ENCODE results near the gene NOTCH1.

The NOTCH1 gene

DNA sequence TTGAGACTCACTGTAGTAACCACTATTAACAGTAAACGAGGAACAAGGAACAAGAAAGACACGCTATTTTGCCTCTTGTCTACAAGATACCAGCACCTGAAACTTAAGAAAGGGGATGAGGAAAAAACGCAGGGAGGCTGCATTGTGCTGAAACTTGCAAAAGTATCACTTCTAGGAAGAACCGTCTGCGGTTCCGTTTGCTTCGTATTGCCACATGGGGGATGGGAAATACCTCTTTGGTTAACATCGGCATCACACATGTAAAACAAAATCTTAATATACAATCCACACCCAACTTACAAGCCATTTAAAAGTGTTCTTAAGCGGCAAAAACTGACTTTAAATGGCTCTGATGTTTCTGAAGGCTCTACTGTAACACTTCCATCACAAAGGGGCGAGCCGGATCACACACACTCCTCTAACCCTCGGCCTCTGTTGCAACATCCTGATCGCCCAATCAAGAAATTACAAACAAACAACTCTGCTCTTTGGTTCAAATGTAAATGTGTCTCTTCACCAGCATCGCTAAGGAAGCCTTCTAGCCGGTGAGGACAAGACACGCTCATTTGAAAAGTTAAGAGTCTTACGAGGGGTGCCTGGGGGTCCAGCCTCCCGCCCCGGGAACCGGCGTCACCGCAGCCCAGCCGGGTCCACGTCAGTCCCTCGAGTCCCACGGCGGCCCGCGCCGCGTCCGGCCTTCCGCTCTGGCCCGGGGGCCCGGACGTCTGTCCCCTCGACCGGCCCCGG, 63.6 kb downstream of the NOTCH1 start:
- DNase-seq = no peak

DNA sequence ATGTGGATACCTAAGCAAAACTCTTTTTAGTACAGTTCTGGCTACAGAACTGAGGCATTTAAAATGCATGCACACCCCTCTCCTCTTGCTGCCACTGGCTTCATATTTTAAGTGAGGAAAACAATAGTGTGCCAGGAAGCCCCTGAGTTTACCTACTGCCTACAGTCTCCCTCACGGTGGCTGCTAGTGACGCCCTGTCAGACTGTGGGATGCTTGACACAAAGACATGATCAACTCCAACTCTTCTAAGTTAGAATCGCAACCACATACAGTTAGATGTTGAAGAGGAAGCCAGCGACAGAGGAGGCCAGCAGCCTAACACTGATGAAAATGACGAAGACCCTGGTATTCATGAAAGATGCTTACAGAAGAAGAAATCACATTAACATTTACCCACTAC, 64.3 kb downstream of the NOTCH1 start:
- DNase-seq = no peak

DNA sequence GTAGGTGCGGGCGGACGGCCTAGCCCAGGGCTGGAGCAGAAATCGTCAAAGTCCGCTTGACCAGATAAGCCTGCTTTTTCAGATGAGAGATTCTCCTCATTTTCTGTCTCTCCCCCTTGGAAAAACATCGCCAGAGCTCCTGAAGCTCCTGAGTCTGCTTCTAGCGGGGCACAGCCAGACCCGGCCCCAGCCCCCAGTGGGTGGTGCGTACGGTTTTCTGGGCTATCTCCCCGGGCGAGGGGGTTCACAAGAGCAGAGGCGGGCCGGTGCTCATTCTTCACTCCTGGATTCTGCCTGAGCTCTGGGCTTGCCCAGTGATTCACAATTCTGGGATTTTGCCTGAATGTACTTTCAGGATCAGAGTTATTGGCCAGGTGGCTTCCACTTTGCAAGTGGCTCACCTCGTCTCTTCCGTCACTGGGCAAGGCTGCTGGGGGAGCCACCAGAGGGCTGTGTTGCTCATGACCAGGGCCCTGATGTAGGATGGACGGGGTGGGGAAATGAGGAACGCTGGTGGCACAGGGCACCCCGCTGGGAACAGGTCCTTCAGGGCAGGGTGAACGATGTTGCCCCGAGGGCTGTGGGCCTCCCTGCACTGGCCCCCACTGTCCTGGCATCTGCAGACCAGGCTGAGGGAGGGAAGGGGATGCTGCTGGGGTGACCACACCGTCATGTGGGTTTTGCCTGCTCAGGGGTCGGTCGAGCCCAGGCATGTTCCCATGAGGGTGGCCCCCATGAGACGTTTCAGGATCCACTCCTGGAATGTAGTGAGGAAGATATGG, 69.3 kb downstream of the NOTCH1 start:
- no peak for DNase-seq

DNA sequence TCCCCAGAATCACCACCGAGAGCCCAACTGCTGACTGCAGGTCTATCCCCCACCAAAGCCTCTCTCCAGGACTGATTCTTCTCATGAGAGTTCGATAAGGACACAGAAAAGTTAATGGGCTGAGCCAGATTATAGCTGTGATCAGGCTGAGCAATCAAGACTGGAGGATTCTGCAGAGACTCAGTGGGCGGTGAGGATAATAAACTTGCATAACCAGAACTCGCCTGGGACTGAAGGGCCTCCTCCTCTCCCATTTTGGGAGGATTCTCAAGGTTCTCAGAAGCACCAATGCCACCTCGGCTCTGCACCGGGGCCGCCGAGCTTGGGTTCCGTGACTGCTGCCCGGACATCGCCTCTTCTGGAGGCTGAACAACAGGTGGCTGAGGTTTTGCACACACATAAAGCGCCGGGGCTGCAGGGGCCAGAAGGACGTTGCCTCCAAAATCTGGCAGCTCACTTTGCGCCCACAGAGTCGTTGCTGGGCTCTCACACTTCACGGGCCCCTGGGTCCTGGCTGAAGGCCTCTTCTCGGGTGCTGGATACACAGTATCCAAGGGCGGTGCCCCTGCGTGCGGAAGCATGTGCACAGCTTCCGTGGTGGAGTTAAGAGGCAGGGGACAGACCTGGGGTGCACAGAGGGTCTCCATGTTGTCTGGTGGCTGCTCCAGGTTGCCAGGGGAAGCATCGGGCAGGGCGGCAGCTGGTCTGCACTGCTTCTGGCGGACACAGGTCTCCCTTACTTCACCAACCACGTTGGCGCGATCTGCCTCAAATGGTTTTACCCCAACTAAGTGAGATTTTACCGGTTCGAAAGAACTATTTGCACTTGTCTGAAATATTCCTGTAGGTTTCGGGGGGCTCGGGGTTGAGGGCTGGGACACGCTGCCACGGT, 70.6 kb downstream of the NOTCH1 start:
- no peak for DNase-seq

DNA sequence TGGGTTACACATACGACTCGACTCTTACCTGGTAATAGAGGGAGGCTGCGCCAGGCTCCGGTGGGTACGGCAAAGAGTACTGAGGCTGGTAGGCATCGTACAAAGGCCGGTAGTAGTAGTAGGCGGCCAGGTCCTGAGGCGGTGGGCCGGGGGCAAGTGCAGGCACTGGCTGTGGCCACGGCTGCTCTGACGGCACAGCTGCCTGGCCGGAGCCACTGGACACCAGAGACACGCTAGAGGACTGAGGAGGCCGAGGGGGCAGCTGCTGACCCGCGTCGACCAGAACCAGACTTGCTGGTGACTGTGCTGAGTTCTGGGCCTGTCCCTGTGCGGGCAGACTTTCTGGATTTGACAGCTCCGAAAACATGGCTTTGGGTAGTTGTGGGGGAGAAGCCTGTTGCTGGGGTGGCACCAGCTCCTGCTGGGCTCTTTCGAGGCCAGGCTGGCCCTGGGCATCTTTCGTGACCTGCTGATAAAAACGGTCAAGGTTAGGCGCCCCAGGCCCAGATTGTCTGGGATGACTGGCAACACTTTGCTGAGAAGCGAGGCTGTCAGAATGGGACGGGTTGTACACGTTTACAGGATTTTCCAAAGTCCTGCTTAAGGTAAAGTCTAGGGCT, 71.7 kb downstream of the NOTCH1 start:
- DNase-seq = no peak

DNA sequence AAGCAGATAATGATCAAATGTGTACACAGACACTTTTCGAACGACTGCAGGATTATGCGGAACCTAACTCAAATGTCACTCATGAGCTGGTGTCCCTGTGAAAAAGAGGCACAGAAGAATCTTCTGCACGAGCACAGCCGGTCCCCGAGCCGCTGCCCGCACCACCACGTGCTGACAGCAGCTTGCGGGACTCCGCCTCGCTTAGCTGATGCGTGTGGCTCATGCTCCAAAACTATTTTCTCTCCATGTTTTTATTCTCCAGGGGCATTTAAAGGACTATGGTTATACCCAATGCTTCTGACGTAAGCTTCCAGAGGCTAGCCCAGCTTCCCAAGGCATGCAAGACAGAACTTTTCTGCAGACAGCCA, 72.5 kb downstream of the NOTCH1 start:
- DNase-seq = no peak

DNA sequence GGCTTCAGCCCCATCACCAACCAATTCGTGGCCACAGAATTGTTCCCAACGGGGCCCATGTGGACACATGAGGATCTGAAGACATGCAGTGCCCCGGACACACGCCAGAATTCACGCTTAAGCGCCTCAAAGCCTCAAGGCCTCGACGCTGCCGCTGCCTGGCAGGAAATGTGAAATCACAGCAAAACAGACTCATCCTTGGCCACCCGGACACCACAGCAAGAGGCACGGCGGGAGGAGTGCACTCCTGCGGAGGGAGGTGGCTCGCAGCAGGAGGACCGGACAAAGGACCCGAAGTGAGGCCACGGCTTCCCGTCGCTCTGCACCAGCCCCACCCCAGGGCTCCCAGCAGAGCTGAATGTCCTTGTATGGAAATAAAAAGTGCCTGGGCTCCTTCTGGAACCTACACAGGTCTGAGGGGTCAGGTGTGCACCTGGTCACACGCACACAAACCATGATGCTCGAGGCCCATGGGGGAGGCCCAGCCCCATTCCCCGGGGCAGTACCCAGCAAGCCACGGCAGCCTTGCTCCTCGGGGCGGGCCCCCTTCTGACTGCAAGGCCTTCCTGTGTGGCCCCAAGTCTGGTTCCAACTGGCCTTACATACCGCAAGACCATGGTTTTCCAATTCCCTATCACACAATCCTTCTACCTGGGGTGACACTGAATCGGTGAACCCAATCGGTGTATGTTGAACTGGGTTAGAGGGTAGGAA, 73.1 kb downstream of the NOTCH1 start:
- no peak for DNase-seq

DNA sequence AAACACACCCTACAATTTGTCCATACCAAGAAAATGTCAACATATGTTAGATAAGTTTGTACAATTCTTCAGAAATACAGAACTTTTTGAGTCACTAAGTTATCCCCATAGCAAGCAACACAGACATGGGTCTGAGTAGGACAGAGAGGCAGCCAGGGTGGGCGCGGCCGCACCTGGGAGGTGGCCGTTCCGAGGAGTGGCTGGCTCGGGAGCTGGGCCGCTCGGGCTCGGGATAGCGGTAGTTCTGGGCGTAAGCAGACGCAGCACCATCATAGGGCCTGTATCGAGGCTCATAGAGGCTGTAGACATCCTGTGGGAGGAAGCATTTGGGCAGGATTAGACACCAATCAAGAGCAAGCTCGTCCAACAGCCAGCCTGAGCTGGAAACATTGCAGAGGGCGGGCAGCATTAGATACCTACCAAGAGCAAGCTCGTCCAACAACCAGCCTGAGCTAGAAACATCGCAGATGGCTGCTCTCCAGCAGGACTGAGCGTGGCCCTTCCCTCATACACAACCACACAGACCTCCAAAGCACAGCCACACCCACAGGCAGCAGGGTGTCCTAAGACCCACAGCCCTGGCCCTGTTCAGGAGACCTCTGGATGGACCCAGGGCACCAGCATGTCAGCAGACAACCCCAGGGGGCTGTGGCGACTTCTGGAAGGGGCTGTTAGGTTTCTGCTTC, 73.9 kb downstream of the NOTCH1 start:
- DNase-seq = no peak

DNA sequence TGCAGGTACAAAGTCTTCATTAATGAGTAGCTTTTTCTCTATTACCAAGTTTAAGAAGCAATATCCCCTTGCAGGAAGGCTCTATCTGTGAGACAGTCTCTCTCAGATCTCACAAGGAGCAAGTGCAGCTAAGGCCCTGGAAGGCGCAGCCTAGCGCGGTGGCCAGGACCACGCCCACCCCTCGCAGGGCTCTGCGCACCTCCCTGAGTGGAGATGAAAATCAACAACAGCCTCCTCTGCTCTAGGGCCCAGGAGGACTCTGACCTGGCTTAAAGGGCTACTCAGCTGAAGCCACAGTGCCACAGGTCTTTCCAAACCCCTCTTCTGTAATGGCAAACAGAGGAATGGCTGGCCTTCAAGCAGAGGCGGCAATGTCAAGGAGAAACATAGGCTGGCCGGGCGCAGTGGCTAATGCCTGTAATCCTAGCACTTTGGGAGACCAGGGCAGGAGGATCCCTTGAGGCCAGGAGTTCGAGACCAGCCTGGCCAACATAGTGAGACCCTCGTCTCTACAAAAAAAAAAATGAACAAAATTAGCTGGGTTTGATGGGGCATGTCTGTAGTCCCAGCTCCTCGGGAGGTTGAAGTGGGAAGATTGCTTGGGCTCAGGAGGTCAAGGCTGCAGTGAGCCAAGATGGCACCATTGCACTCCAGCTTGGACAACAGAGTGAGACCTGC, 74.9 kb downstream of the NOTCH1 start:
- DNase-seq = no peak

DNA sequence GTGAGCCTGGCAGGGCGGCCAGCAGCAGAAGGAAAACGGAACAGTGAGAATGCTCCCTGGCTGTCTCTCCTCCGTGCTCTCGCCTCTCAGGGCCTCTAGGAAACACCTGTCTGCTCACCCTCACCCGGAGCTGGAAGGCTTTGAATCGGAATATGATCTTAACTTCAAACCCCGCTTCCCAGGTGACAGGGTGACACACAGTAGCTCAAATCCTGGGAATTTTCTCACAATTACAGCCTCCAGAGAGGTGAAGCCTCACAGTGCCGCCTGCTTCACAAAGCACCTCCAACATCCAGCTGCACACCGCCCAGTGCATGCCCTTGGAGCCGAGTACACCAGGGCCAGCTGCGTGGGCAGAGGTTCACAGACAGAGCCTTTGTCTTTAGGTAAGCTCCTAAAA, 75.5 kb downstream of the NOTCH1 start:
- DNase-seq = no peak

DNA sequence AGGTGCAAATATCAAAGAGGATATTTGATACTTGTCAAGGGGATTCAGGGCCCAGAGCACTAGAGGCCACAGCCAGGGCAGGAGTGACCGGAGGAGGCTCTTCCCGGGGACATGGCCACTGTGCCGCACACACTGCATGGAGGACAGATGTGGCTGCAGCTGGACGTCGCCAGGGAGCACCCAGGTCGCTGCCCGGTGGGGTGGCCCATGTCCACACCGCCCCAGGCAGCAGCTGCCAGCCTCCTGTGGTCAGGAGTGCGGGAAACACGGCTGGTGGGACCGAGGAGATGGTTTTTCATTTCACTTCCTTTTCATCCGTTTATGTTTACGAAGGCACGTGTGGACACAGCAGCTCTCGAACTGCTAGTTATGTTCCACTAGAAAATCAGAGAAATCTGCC, 78.1 kb downstream of the NOTCH1 start:
- no peak for DNase-seq

DNA sequence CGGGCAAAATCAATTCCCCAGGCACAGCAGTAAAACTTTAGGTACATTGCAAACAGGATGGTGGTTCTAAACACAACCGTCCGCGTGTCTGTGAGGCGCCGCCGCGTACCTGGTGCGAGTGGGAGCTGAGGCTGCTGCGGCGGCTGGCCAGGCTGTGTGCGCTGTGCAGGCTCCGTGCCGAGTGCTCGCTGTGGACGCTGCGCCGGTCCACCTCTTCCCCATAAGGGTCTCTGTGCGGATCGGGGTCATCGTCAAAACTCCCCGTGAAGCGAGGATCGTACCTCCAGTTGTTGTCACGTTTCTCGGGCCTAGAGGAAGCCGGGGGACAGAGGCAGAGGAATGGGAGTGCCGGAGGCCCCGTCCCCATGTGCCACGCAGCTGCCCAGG, 79.7 kb downstream of the NOTCH1 start:
- DNase-seq = no peak

DNA sequence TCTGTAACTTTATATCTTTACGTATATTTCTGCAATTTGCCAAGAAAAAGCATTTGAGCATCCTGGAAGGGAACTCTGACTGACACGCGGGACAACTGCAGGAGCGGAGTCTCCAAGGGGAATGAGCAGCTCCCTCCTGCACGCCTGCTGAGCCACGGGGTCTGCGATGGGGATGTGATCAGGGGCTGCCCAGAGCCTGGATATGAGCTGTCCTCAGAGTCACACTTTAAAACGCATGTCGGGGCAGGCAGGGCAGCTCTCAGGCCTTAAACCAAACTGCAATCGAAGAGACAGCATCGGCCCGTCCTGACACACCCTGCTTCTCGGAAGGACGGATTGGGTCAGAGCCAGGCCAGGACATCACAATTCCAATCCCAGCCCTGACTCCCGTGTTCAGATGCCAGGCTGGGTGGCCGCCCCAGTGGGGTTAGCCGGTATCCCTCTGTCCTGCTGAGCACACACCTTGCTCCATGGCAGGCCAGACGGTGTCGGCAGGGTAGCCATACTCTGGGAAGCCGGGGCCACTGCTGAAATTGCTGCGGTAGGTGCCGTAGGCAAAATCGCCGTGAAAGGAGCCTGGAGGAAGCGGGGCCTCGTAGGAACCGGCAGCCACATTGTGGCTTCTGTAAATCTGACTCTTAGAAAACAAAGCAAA, 80.2 kb downstream of the NOTCH1 start:
- DNase-seq = no peak

DNA sequence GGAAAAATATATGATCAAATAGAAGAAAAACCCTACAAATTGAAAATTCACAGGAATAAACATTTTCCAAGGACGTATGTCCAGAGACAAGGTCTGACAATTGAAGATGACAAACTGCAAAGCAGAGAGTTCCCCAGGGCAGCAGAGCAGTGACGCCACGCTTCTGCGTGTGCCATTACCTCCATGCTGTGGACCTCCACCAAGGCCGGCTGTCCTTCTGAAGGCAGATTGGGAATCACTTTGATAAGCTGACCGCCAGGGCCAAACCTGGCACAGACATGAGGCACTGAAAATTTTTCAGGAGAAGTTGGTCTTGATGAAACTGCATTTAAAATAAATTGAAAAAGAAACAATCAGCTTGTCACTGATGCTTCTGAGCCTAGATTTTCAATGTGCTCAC, 81.6 kb downstream of the NOTCH1 start:
- no peak for DNase-seq

DNA sequence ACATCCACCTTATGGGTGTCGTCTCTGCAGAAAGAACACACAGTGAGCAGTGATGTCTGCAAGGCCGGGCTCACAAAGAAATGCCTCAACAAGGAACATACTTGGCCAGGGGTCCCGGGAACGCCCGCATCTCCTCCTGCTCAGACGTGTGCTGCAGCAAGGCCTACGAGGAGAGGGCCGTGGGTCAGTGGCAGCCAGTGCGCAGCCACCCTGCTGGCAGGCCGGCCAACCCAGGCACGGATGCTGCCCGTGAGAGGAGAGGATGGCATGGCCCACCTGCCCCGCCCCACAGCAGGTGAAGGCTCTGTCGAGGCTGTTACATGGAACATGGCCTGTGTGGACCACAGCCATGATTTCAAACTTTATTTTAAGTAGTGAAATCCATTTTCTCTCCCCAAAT, 82.3 kb downstream of the NOTCH1 start:
- no peak for DNase-seq

DNA sequence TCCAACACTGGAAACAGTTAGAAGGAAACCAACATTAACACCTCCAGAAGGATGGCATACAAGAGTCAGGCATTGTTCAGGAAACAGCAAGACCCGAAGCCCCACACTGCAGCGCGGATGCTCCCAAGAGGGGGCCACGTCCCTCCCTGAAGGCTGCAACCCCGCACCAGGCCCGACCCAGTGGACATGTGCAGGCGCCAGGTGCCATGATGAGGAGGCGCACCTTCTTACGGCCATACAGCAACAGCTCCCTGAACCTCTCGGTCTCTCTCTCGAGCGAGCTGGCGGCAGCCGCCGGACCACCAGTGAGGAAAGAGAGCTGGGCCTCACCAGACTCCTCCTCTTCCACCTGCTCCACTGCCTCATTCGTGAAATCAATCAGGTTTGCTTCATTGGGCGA, 83.2 kb downstream of the NOTCH1 start:
- no peak for DNase-seq

DNA sequence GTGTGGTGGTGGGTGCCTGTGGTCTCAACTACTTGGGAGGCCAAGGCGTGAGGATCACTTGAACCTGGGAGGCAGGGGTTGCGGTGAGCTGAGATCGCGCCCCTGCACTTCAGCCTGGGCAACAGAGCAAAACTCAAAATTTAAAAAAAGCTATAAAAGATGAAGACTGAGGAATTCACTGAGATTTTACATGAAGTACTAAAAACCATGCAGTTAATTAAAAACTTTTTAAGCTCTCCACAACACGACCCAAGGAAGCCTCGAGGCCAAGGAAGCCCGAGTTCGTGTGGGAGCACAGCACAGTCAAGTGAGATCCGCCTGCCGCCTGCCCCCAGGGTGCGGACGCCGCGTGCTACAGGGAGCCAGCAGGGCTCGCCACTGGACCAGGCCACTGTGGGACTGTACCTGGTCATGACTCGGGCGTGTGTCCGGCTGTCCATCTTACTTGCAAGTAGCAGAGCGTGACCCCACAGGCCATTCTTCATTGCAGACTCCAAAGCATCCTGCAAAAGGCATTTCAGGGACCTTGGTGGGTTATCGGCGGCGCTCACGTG, 85.0 kb downstream of the NOTCH1 start:
- no peak for DNase-seq

DNA sequence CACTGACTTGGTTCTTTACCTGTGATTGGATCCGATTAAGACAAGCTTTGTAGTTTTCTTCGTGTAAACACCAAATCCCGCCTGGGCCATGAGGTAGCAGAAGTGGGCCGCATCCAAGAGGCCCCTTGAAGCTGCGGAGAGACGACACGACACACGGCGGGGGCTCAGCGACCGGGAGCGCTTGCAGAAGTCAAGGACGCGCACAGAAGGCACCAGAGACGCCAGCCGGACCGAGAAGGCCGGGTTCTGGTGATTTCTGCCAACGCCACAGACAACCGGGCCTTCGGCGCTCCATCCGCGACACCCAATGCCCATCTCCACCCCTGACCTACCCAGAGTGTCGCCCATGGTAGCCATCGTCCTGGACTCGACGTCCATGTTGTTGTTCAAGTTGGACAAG, 86.4 kb downstream of the NOTCH1 start:
- no peak for DNase-seq

DNA sequence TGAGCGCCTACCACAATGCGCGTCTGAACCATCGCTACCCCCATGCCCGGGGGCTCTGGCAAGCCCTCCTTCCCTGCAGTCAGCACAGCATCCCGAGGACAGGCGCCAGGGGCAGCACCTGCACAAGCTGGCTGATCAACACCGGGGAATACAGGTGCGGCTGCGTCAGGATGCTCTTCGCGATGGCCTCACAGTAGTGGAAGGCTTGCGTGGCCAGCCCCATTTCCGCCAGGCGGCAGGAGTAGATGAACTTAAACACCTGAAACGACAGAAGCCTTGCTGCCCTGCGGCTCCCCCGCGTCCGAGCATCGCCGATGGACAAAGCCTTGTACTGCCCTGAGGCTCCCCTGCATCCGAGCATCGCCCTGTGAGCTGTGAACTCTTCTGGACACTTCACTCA, 88.5 kb downstream of the NOTCH1 start:
- no peak for DNase-seq

DNA sequence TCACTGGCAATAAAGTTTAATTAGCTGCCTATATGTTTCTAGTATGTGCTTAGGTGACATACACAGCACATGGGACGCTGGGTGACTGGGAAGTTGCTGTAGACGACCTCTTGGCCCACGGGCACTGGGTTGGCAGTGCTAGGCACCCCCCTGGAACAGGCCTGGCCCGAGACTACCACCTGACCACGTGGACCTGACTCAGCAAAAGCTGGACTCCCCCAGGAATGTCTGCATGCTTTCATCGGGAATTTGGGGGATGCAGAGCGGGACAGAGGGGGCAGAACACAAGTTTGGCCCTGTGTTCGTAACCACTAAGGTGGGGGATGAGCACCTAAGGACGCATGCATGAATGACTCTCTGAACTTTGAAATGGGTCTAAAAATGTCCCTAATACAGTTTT, 89.6 kb downstream of the NOTCH1 start:
- DNase-seq = no peak

All from NCI-H1436 (cell line).